ENCODE data around the gene RXYLT1.
"Not testable (repeated sequence)": the region's sequence is repeated elsewhere in the genome, so short reads cannot be mapped to it uniquely, and the experiment has no call there.

The RXYLT1 gene

GRCh38 chr12:63804746-63805145 is 25.0 kb downstream of the RXYLT1 start:
- DNase-seq = no peak

- no peak for DNase-seq
Observed at GRCh38 chr12:63805704-63806672, 26.3 kb downstream of the RXYLT1 start.

- no peak for DNase-seq
Observed at GRCh38 chr12:63808631-63809030, 28.9 kb downstream of the RXYLT1 start.

GRCh38 chr12:63809566-63809965 is 29.9 kb downstream of the RXYLT1 start:
- DNase-seq = no peak

GRCh38 chr12:63811334-63811733 is 31.6 kb downstream of the RXYLT1 start:
- DNase-seq = no peak

GRCh38 chr12:63811755-63812154 is 32.0 kb downstream of the RXYLT1 start:
- DNase-seq = no peak

- no peak for DNase-seq
Observed at GRCh38 chr12:63814146-63814772, 34.5 kb downstream of the RXYLT1 start.

- DNase-seq = no peak
Observed at GRCh38 chr12:63815482-63815852, 35.8 kb downstream of the RXYLT1 start.

- DNase-seq = no peak
Observed at GRCh38 chr12:63816031-63816430, 36.3 kb downstream of the RXYLT1 start.

- DNase-seq = no peak
Observed at GRCh38 chr12:63820427-63820826, 40.7 kb downstream of the RXYLT1 start.

GRCh38 chr12:63821781-63822251 is 42.1 kb downstream of the RXYLT1 start:
- DNase-seq = no peak

GRCh38 chr12:63822352-63822751 is 42.6 kb downstream of the RXYLT1 start:
- no peak for DNase-seq

GRCh38 chr12:63823040-63823439 is 43.3 kb downstream of the RXYLT1 start:
- no peak for DNase-seq

- peak; percentile 68 to 79 for DNase-seq
Observed at GRCh38 chr12:63826006-63826585, 46.4 kb downstream of the RXYLT1 start.

GRCh38 chr12:63828867-63829266 is 49.2 kb downstream of the RXYLT1 start:
- no peak for DNase-seq

- DNase-seq = no peak
Observed at GRCh38 chr12:63836046-63836445, 56.3 kb downstream of the RXYLT1 start.

GRCh38 chr12:63836936-63837335 is 57.2 kb downstream of the RXYLT1 start:
- no peak for DNase-seq

GRCh38 chr12:63838411-63838810 is 58.7 kb downstream of the RXYLT1 start:
- no peak for DNase-seq

- no peak for DNase-seq
Observed at GRCh38 chr12:63841011-63841410, 61.3 kb downstream of the RXYLT1 start.

GRCh38 chr12:63841571-63841970 is 61.9 kb downstream of the RXYLT1 start:
- DNase-seq = no peak

- not testable (repeated sequence) for DNase-seq
Observed at GRCh38 chr12:63842750-63843149, 63.0 kb downstream of the RXYLT1 start.

- DNase-seq = no peak
Observed at GRCh38 chr12:63843254-63843720, 63.6 kb downstream of the RXYLT1 start.

- peak; percentile 77 to 78 for DNase-seq
Observed at GRCh38 chr12:63843721-63844390, 64.1 kb downstream of the RXYLT1 start.

Data from Kasumi-1 (cell line).